GM19467 (cell line): ENCODE data around the gene MYO3B.

Source experiments
- ATAC-seq: cut with Tn5 transposase; IDR thresholded peaks from one replicate; pipeline ENCODE4 v1.9.1; 2021; ENCODE audit warnings: mild to moderate bottlenecking, moderate library complexity; ENCODE audit not compliant: unreplicated experiment

MYO3B gene

GRCh38 chr2:170361090-170361936 is 183.4 kb downstream of the MYO3B start:
- no peak for ATAC-seq

- ATAC-seq = no peak
Observed at GRCh38 chr2:170362313-170362870, 184.4 kb downstream of the MYO3B start.

- no peak for ATAC-seq
Observed at GRCh38 chr2:170362871-170363631, 185.1 kb downstream of the MYO3B start.

- ATAC-seq = no peak
Observed at GRCh38 chr2:170365003-170365402, 187.1 kb downstream of the MYO3B start.

- ATAC-seq = no peak
Observed at GRCh38 chr2:170365686-170366085, 187.7 kb downstream of the MYO3B start.

GRCh38 chr2:170368370-170368769 is 190.4 kb downstream of the MYO3B start:
- ATAC-seq = no peak

GRCh38 chr2:170369228-170369627 is 191.3 kb downstream of the MYO3B start:
- ATAC-seq = no peak

GRCh38 chr2:170369894-170370293 is 191.9 kb downstream of the MYO3B start:
- ATAC-seq = no peak

- no peak for ATAC-seq
Observed at GRCh38 chr2:170371231-170371998, 193.5 kb downstream of the MYO3B start.

GRCh38 chr2:170375192-170375591 is 197.2 kb downstream of the MYO3B start:
- ATAC-seq = no peak

GRCh38 chr2:170377500-170378207 is 199.7 kb downstream of the MYO3B start:
- ATAC-seq = no peak

- no peak for ATAC-seq
Observed at GRCh38 chr2:170380267-170380666, 202.3 kb downstream of the MYO3B start.

- no peak for ATAC-seq
Observed at GRCh38 chr2:170381678-170382077, 203.7 kb downstream of the MYO3B start.

GRCh38 chr2:170386554-170386953 is 208.6 kb downstream of the MYO3B start:
- ATAC-seq = no peak

GRCh38 chr2:170391018-170391417 is 213.1 kb downstream of the MYO3B start:
- ATAC-seq = no peak

GRCh38 chr2:170391697-170392096 is 213.8 kb downstream of the MYO3B start:
- no peak for ATAC-seq

GRCh38 chr2:170393861-170394498 is 216.0 kb downstream of the MYO3B start:
- no peak for ATAC-seq

GRCh38 chr2:170394641-170395387 is 216.9 kb downstream of the MYO3B start:
- no peak for ATAC-seq

GRCh38 chr2:170396799-170397459 is 219.0 kb downstream of the MYO3B start:
- ATAC-seq = no peak
